H1 (cell line): ENCODE measurements around the gene CDH19. TPM values are rescaled to one million over a fixed set of nuclear protein-coding genes. Genes with fewer than 3 reads are reported as not detected.

ENCODE experiments used
- CTCF ChIA-PET: fragments of 300-600 bp; sonication (Branson Sonifier 250); formaldehyde crosslinking; loops from one replicate; lab custom pipeline; 2021; ENCODE audit not compliant: partially characterized antibody; lab: Charles Lee
- POLR2A ChIA-PET: fragments of 300-600 bp; sonication (Branson Sonifier 250); formaldehyde crosslinking; loops from one replicate; lab custom pipeline; 2021; ENCODE audit warnings: inconsistent platforms; ENCODE audit not compliant: partially characterized antibody; lab: Charles Lee
- DNase-seq, 2 experiments: peaks; one replicate each; pipeline versions ENCODE4 v3.0.0 to v3.0.0-alpha.2; 2010 to 2022; ENCODE audit warnings: low spot score in 2 of 2, low read depth in 1 of 2, mixed read lengths in 1 of 2
- FAIRE-seq: peaks from 2 replicates; lab custom pipeline; 2011; peaks lifted over from hg19 to GRCh38; lab: Jason Lieb, UNC
- H2AFZ ChIP-seq: 2 replicates; pipeline ENCODE4 v1.8.1; 2012; ENCODE audit warnings: low read length, inconsistent platforms
- H2AK5ac ChIP-seq: 2 replicates; pipeline ENCODE4 v1.6.1; 2013; ENCODE audit warnings: low read depth, low read length
- H2BK120ac ChIP-seq: replicated peaks from 2 replicates; pipeline ENCODE3; 2013; ENCODE audit warnings: low read depth, low read length, inconsistent platforms
- H2BK12ac ChIP-seq: 2 replicates; pipeline ENCODE4 v1.6.1; 2013; ENCODE audit warnings: low read depth, low read length
- H2BK15ac ChIP-seq: 2 replicates; pipeline ENCODE4 v1.6.1; 2013; ENCODE audit warnings: low read length
- H2BK20ac ChIP-seq: 2 replicates; pipeline ENCODE4 v1.6.1; 2013; ENCODE audit warnings: low read length
- H2BK5ac ChIP-seq: 2 replicates; pipeline ENCODE4 v1.6.1; 2013; ENCODE audit warnings: low read depth, low read length
- H3K14ac ChIP-seq: 2 replicates; pipeline ENCODE4 v1.6.1; 2013; ENCODE audit warnings: inconsistent platforms; ENCODE audit not compliant: insufficient read length
- H3K18ac ChIP-seq: 2 replicates; pipeline ENCODE4 v1.6.1; 2013; ENCODE audit warnings: low read length; ENCODE audit errors: extremely low read depth
- H3K23ac ChIP-seq: 2 replicates; pipeline ENCODE4 v1.6.1; 2013; ENCODE audit warnings: inconsistent platforms; ENCODE audit not compliant: insufficient read length
- H3K23me2 ChIP-seq: 2 replicates; pipeline ENCODE4 v1.6.1; 2013; ENCODE audit warnings: low read depth, low read length
- H3K27ac ChIP-seq: 2 replicates; pipeline ENCODE4 v1.6.1; 2011; ENCODE audit warnings: low read depth, low read length, inconsistent platforms
- H3K27me3 ChIP-seq, 4 experiments: replicated peaks in 1 of 4; 1 replicate in 1 of 4; 2 replicates in 3 of 4; pipeline versions ENCODE4 v1.6.1 to v1.8.1; 2011 to 2013; ENCODE audit warnings: low read length in 3 of 4, mild to moderate bottlenecking in 3 of 4, inconsistent platforms in 2 of 4, mixed read lengths in 2 of 4, moderate library complexity in 1 of 4; ENCODE audit not compliant: control insufficient read depth in 3 of 4, insufficient read depth in 3 of 4; ENCODE audit errors: extremely low read depth in 1 of 4
- H3K36me3 ChIP-seq, 4 experiments: 2 replicates each; pipeline versions ENCODE4 v1.6.1 to v1.8.1; 2011 to 2013; ENCODE audit warnings: mild to moderate bottlenecking in 4 of 4, low read length in 3 of 4, moderate library complexity in 2 of 4, control low read depth in 1 of 4, inconsistent platforms in 1 of 4; ENCODE audit not compliant: insufficient read depth in 4 of 4, control insufficient read depth in 2 of 4
- H3K4ac ChIP-seq: replicated peaks from 2 replicates; pipeline ENCODE3; 2013; ENCODE audit warnings: low read length, low read depth, mixed read lengths, inconsistent platforms; ENCODE audit not compliant: insufficient read length
- H3K4me1 ChIP-seq, 4 experiments: replicated peaks in 1 of 4; 1 replicate in 1 of 4; 2 replicates in 3 of 4; pipeline versions ENCODE4 v1.6.1 to v1.8.1; 2011 to 2013; ENCODE audit warnings: low read length in 3 of 4, inconsistent platforms in 2 of 4, mixed read lengths in 1 of 4; ENCODE audit not compliant: insufficient read depth in 4 of 4, control insufficient read depth in 3 of 4
- H3K4me2 ChIP-seq, 2 experiments: 2 replicates each; pipeline versions ENCODE4 v1.6.1 to v1.8.1; 2011 to 2013; ENCODE audit warnings: low read depth in 2 of 2, low read length in 2 of 2, control low read depth in 1 of 2, inconsistent platforms in 1 of 2, mild to moderate bottlenecking in 1 of 2; ENCODE audit not compliant: insufficient read depth in 1 of 2
- H3K4me3 ChIP-seq, 4 experiments: fragments of 200-600, 300-600 bp in 1 of 4; sonication (generic), shearing (Covaris generic), sonication (Bioruptor Twin) in 1 of 4; 2 replicates each; pipeline versions ENCODE4 v1.5.1 to v1.8.1; 2011 to 2016; ENCODE audit warnings: low read length in 4 of 4, low read depth in 3 of 4, control low read depth in 2 of 4, inconsistent platforms in 2 of 4, mild to moderate bottlenecking in 2 of 4, mixed read lengths in 1 of 4, moderate library complexity in 1 of 4; ENCODE audit not compliant: insufficient read depth in 2 of 4; ENCODE audit errors: extremely low read depth in 1 of 4
- H3K56ac ChIP-seq: replicated peaks from 2 replicates; pipeline ENCODE3; 2013; ENCODE audit warnings: low read depth, mild to moderate bottlenecking, mixed read lengths, low read length, inconsistent platforms; ENCODE audit not compliant: insufficient read length
- H3K79me1 ChIP-seq: 2 replicates; pipeline ENCODE4 v1.6.1; 2013; ENCODE audit warnings: low read depth, low read length, control low read depth
- H3K79me2 ChIP-seq, 2 experiments: 2 replicates each; pipeline versions ENCODE4 v1.6.1 to v1.8.1; 2012 to 2013; ENCODE audit warnings: low read length in 2 of 2, mild to moderate bottlenecking in 2 of 2, inconsistent platforms in 1 of 2; ENCODE audit not compliant: insufficient read depth in 2 of 2, control insufficient read depth in 1 of 2
- H3K9ac ChIP-seq, 4 experiments: replicated peaks in 1 of 4; 1 replicate in 1 of 4; 2 replicates in 3 of 4; pipeline versions ENCODE4 v1.6.1 to v1.8.1; 2011 to 2013; ENCODE audit warnings: low read depth in 3 of 4, low read length in 3 of 4, control low read depth in 2 of 4, mild to moderate bottlenecking in 2 of 4, moderate library complexity in 2 of 4, inconsistent platforms in 1 of 4; ENCODE audit errors: extremely low read depth in 1 of 4
- H3K9me3 ChIP-seq, 2 experiments: 2 replicates each; pipeline versions ENCODE4 v1.6.1 to v1.8.1; 2012 to 2013; ENCODE audit warnings: mild to moderate bottlenecking in 2 of 2, moderate library complexity in 2 of 2, control low read depth in 1 of 2, inconsistent platforms in 1 of 2, low read depth in 1 of 2, low read length in 1 of 2, mixed read lengths in 1 of 2; ENCODE audit not compliant: insufficient read depth in 2 of 2
- H4K20me1 ChIP-seq, 2 experiments: replicated peaks in 1 of 2; 2 replicates each; pipeline versions ENCODE3 to v1.8.1; 2011 to 2013; ENCODE audit warnings: inconsistent platforms in 2 of 2, low read length in 2 of 2, mild to moderate bottlenecking in 1 of 2; ENCODE audit not compliant: insufficient read depth in 2 of 2, control insufficient read depth in 1 of 2
- H4K5ac ChIP-seq: 2 replicates; pipeline ENCODE4 v1.6.1; 2013; ENCODE audit warnings: low read length, low read depth, mixed read lengths, inconsistent platforms; ENCODE audit not compliant: insufficient read length
- H4K8ac ChIP-seq: 2 replicates; pipeline ENCODE4 v1.8.0; 2013; ENCODE audit warnings: mild to moderate bottlenecking, moderate library complexity, low read length, inconsistent platforms; ENCODE audit not compliant: insufficient read depth; ENCODE audit errors: extremely low read depth
- H4K91ac ChIP-seq: replicated peaks from 2 replicates; pipeline ENCODE3; 2013; ENCODE audit warnings: low read length, mixed read lengths, inconsistent platforms; ENCODE audit not compliant: insufficient read length
- ATF2 ChIP-seq: IDR thresholded peaks from 2 replicates; pipeline ENCODE4 v1.6.1; 2012; ENCODE audit warnings: low read length, inconsistent platforms
- BRCA1 ChIP-seq: IDR thresholded peaks from 2 replicates; pipeline ENCODE4 v1.6.1; 2012; ENCODE audit warnings: low read depth, low read length, improper control_type of control experiment
- E2F6 ChIP-seq: IDR thresholded peaks from 2 replicates; pipeline ENCODE4 v1.6.1; 2012; ENCODE audit warnings: inconsistent platforms
- EP300 ChIP-seq, 2 experiments: IDR thresholded peaks; 1 replicate in 1 of 2; 2 replicates in 1 of 2; pipeline ENCODE4 v1.6.1; 2011 to 2012; ENCODE audit warnings: low read depth in 2 of 2, low read length in 2 of 2, mild to moderate bottlenecking in 2 of 2, borderline replicate concordance in 1 of 2, inconsistent platforms in 1 of 2, moderate library complexity in 1 of 2
- FOSL1 ChIP-seq: IDR thresholded peaks from 2 replicates; pipeline ENCODE4 v1.6.1; 2011; ENCODE audit warnings: mild to moderate bottlenecking, low read depth, low read length, moderate library complexity; ENCODE audit not compliant: insufficient read depth
- NANOG ChIP-seq: IDR thresholded peaks from 2 replicates; pipeline ENCODE4 v1.6.1; 2011; ENCODE audit warnings: low read length, low read depth, mild to moderate bottlenecking, inconsistent platforms; ENCODE audit not compliant: insufficient read depth, poor library complexity, severe bottlenecking
- SIN3A ChIP-seq, 2 experiments: IDR thresholded peaks in 1 of 2; conservative IDR thresholded peaks in 1 of 2; 2 replicates each; pipeline ENCODE4 v1.6.1; 2011 to 2012; ENCODE audit warnings: low read length in 2 of 2, improper control_type of control experiment in 1 of 2, low read depth in 1 of 2, mild to moderate bottlenecking in 1 of 2
- SRF ChIP-seq: IDR thresholded peaks from 2 replicates; pipeline ENCODE4 v1.6.1; 2011; ENCODE audit warnings: mild to moderate bottlenecking, low read depth, low read length, moderate library complexity
- TAF1 ChIP-seq: IDR thresholded peaks from 2 replicates; pipeline ENCODE4 v1.6.1; 2011; ENCODE audit warnings: mild to moderate bottlenecking, low read depth, low read length
- USF2 ChIP-seq: IDR thresholded peaks from 2 replicates; pipeline ENCODE4 v1.6.1; 2011; ENCODE audit warnings: low read length, improper control_type of control experiment
- WGBS, 2 experiments: shearing (Covaris generic) in 1 of 2; methylation state at CpG; one replicate each; pipeline versions ENCODE4 v1.1.6 to v1.1.7; 2013 to 2015; ENCODE audit warnings: low lambda C conversion rate in 2 of 2, mixed read lengths in 2 of 2, inconsistent platforms in 1 of 2, low coverage in 1 of 2, missing lambda C conversion rate in 1 of 2; ENCODE audit not compliant: insufficient replicate concordance in 2 of 2, insufficient coverage in 1 of 2, insufficient read length in 1 of 2; ENCODE audit errors: extremely low coverage in 1 of 2, missing lambda C conversion rate in 1 of 2; 5-methylcytosine and 5-hydroxymethylcytosine counted together
- polyA plus RNA-seq, 7 experiments: library from polyadenylated mRNA; depleted of rRNA in 3 of 7; stranded (reverse) in 5 of 7; unstranded in 2 of 7; fragments of >200 nt in 5 of 7; fragments of 200-250 nt in 2 of 7; gene quantifications; 1 replicate in 5 of 7; 2 replicates in 1 of 7; 4 replicates in 1 of 7; pipeline versions ENCODE4 v1.2.1 to v1.2.3, GENCODE V29; 2011 to 2013; ENCODE audit warnings: missing spikeins in 2 of 7, mixed read lengths in 2 of 7
- total RNA-seq: library from RNA; stranded (reverse); fragmentation: NEBNext Ultra II Directional; extraction: Animal tissue kit (Norgen Biotek cat#: 25700); gene quantifications from 2 replicates; pipeline ENCODE4 v1.2.1, GENCODE V29; 2021

Gene CDH19
- total and polyA plus RNA-seq, 2 of the 8 experiments (the other 6 are each of a cell fraction or from before 2014, with no cell fraction given): not detected

- H4K20me1 ChIP-seq: no peaks in the 10 kb centered on the region
- POLR2A ChIA-PET: no interaction called here
- no peaks in the 10 kb centered on the region for H3K79me2 ChIP-seq
- H2BK20ac ChIP-seq: no peak overlapping the region
- no peak overlapping the region for H3K27ac ChIP-seq
- no peak overlapping the region for H4K5ac ChIP-seq
- H3K4ac ChIP-seq: no peak overlapping the region
- H3K27me3 ChIP-seq: no peaks in the 10 kb centered on the region
- H3K9me3 ChIP-seq: no peaks in the 10 kb centered on the region
- H3K36me3 ChIP-seq: no peaks in the 10 kb centered on the region
- H2BK12ac ChIP-seq: no peak overlapping the region
- no peak overlapping the region for H3K4me2 ChIP-seq
- H2BK5ac ChIP-seq: no peak overlapping the region
- H4K91ac ChIP-seq: no peak overlapping the region
- H3K79me1 ChIP-seq: no peaks in the 10 kb centered on the region
- DNase-seq (no peak), FAIRE-seq (no peak)
- no peak overlapping the region for H2BK120ac ChIP-seq
- no peak overlapping the region for H2AK5ac ChIP-seq
- no peak overlapping the region for H3K56ac ChIP-seq
- 97% methylated on average over 3 of the region's 3 CpGs; no CpG with 5 or more reads in 1 of the 2 experiments for WGBS, 2 experiments
- no peak overlapping the region for H3K4me3 ChIP-seq
- H3K23ac ChIP-seq: no peak overlapping the region
- H3K18ac ChIP-seq: no peak overlapping the region
- H3K23me2 ChIP-seq: no peaks in the 10 kb centered on the region
- H4K8ac ChIP-seq: no peak overlapping the region
- H3K4me1 ChIP-seq: no peaks in the 10 kb centered on the region
- CTCF ChIA-PET: no interaction called here
- H3K14ac ChIP-seq: no peak overlapping the region
- H2AFZ ChIP-seq: 0 out of 2 replicates have a peak overlapping the region, but pooled peaks have one; percentile 15
- no peak overlapping the region for H2BK15ac ChIP-seq
- H3K9ac ChIP-seq: no peak overlapping the region
- TF ChIP-seq BRCA1 (no peak), FOSL1 (no peak), SIN3A (conservative IDR thresholded peaks at IDR 0.05 in 1 of 2, IDR thresholded peaks at IDR 0.05 in 1 of 2; ENCODE audit: low read depth in 1 of 2, low read length in 2 of 2) (no peak), EP300 (IDR thresholded peaks at IDR 0.05; ENCODE audit: borderline replicate concordance in 1 of 2, low read depth in 2 of 2, low read length in 2 of 2) (no peak), E2F6 (no peak), ATF2 (no peak), NANOG (no peak), USF2 (no peak), TAF1 (no peak), SRF (no peak)
Measured at GRCh38 chr18:66473882-66474281, 130.0 kb downstream of the CDH19 start.
